BE2C (cell line): ENCODE data around the gene LAIR2.
"Not testable (repeated sequence)": the region's sequence is repeated elsewhere in the genome, so short reads cannot be mapped to it uniquely, and the experiment has no call there.

ENCODE experiments used
- DNase-seq: peaks from one replicate; pipeline ENCODE4 v3.0.0-alpha.2; 2020
- H3K27me3 ChIP-seq: fragments of 250-450 bp; sonication (Bioruptor Pico); 2 replicates; pipeline ENCODE4 v1.5.1; 2020; ENCODE audit warnings: mild to moderate bottlenecking
- H3K36me3 ChIP-seq: fragments of 250-450 bp; sonication (Bioruptor Pico); 2 replicates; pipeline ENCODE4 v1.5.1; 2020; ENCODE audit warnings: mild to moderate bottlenecking
- H3K4me1 ChIP-seq: fragments of 250-450 bp; sonication (Bioruptor Pico); 2 replicates; pipeline ENCODE4 v1.5.1; 2020
- H3K4me3 ChIP-seq: 2 replicates; pipeline ENCODE4 v1.5.1; 2011; ENCODE audit warnings: low read depth, low read length
- H3K9me3 ChIP-seq: fragments of 250-450 bp; sonication (Bioruptor Pico); 2 replicates; pipeline ENCODE4 v1.5.1; 2020
- CTCF ChIP-seq: IDR thresholded peaks from 2 replicates; pipeline ENCODE4 v1.5.1; 2012; ENCODE audit warnings: mild to moderate bottlenecking, low read depth, low read length

LAIR2 gene

DNA sequence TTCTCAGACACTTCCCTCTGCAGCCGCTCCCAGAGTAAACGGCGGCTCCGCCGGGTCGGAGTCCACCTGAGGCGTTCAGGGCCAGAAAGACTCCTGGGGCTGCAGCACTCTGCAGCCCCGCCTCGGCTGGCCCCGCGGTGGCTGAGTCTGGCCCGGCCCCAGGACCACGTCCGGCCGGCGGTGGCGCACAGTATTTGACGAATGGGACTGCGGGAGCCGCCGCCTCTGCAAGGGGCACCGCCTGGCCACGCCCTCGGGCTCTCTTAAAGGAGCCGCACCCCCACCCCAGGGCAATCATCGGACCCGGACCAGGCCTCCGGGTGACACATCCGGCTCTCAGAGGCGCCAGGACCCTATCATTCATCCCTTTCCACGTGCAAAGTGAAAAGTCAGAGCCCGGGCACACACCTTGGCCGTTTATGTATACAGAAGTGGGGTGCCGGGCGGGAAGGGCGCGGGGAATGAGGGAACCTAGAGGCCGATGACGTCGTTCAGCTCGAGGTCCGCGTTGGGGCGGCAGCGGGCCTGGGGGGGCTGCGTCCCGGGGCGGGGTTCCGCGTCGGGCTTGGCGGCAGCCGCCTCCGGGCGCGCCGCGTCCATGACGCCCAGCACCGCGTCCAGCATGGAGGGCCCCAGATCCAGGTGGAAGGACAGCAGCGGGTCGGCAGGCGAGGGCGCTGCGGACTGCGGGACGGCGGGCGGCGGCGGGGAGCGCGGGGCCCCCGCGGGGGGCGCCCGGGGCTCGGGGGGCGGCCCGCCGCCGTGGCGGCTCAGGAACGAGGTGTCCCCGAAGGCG, 37.8 kb upstream of the LAIR2 start:
- H3K4me1 ChIP-seq: peaks cover 4% of the 10 kb centered on the region; the same call in 1 of the 2 replicates
- H3K27me3 ChIP-seq: peaks cover 11% of the 10 kb centered on the region
- peaks cover 17% of the 10 kb centered on the region for H3K36me3 ChIP-seq
- DNase-seq: peak; percentile 91
- no peak for TF ChIP-seq CTCF
- H3K4me3 ChIP-seq: peak overlapping the region; percentile 64
- no peaks in the 10 kb centered on the region for H3K9me3 ChIP-seq

DNA sequence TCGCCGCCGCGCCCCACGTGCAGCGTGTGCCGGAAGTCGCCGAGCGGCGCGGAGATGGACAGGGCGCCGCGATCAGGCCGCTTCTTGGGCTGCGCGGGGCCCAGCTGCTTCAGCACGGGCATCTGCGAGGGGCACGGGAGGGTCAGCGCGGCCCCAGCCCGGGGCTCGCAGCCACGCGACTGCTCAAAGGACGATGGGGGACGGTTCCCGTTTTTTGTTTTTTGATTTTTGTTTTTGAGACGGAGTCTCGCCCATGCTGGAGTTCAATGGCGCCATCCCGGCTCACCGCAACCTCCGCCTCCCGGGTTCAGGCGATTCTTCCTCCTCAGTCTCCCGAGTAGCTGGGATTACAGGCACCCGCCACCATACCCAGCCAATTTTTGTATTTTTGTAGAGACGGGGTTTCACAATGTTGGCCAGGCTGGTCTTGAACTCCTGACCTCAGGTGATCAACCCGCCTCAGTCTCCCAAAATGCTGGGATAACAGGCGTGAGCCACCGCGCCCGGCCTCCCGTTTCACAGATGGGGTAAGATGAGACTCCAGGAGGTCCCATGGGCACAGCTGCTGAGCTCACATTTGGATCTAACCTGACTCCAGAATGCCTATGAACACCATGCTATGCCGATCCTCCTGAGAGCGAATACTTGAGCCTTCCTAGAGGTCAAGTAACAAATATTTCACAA, 37.1 kb upstream of the LAIR2 start:
- H3K9me3 ChIP-seq: no peaks in the 10 kb centered on the region
- peaks cover 4% of the 10 kb centered on the region; the same call in 1 of the 2 replicates for H3K4me1 ChIP-seq
- peaks cover 13% of the 10 kb centered on the region for H3K36me3 ChIP-seq
- no peak overlapping the region for H3K4me3 ChIP-seq
- no peak for DNase-seq
- TF ChIP-seq CTCF: no peak
- peaks cover 18% of the 10 kb centered on the region for H3K27me3 ChIP-seq

- H3K4me3 ChIP-seq, DNase-seq, H3K36me3 ChIP-seq, H3K9me3 ChIP-seq, H3K4me1 ChIP-seq: not testable (repeated sequence)
- peaks cover 24% of the 10 kb centered on the region for H3K27me3 ChIP-seq
Observed at GRCh38 chr19:54466110-54466480, 36.5 kb upstream of the LAIR2 start.

- Histone ChIP-seq H3K27me3 (peaks cover 42% of the 10 kb centered on the region), H3K4me3 (no peak overlapping the region), H3K4me1 (no peaks in the 10 kb centered on the region), H3K36me3 (no peaks in the 10 kb centered on the region), H3K9me3 (no peaks in the 10 kb centered on the region)
- no peak for DNase-seq
- no peak for TF ChIP-seq CTCF
Observed at GRCh38 chr19:54469496-54469934, 33.1 kb upstream of the LAIR2 start.

- Histone ChIP-seq H3K4me3 (no peak overlapping the region), H3K9me3 (no peaks in the 10 kb centered on the region), H3K4me1 (no peaks in the 10 kb centered on the region), H3K27me3 (peaks cover 48% of the 10 kb centered on the region), H3K36me3 (no peaks in the 10 kb centered on the region)
- no peak for DNase-seq
- TF ChIP-seq CTCF: no peak
Observed at GRCh38 chr19:54470276-54470887, 32.2 kb upstream of the LAIR2 start.

DNA sequence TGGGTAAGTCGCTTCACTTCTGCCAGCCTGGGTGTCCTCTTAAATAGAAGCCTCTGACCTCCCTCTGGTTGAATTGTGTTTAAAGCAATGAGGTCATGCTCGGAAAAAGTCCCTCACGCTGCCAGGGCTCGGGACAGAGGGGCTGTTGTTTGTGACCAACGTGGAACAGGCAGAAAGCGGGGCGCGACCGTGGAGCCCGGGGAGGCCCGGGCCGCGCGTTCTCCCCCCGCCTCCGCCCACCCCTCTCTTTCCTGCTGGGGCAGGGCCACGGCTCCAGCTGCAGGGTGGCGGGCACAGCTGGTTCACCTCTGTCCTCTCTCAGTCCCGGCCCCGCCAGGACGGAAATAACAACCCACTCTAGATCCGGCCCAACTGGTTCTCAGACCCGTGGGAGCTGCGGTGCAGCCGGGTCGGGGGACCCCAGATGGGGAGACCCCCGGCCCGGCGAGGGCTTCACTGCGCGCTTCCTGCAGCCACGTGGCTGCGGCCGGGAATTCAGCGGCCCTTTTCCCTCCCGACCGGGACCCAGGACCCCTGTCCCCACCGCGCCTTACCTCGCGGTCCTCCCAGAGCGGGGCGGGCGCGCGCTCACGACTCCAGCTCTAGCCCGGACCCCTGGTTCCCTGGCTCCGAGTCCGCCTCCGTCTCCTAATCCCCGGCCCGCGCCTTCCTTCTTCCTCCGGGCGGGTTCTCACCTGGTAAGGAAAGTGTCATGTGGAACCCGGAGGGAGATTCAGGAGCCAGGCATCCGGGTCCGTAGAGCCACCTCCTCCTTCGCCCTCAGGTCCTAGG, 31.4 kb upstream of the LAIR2 start:
- H3K4me3 ChIP-seq: no peak overlapping the region
- DNase-seq: no peak
- H3K4me1 ChIP-seq: no peaks in the 10 kb centered on the region
- no peak for TF ChIP-seq CTCF
- peaks cover 54% of the 10 kb centered on the region for H3K27me3 ChIP-seq
- no peaks in the 10 kb centered on the region for H3K9me3 ChIP-seq
- H3K36me3 ChIP-seq: no peaks in the 10 kb centered on the region
